K562 (cell line): ENCODE data around the gene FCRL3. TPM values are rescaled to one million over a fixed set of nuclear protein-coding genes. Genes with fewer than 3 reads are reported as not detected.

Experiments
- ATAC-seq: fragments of 200-7000 bp; cut with Tn5 transposase; 3 replicates; pipeline ENCODE4 v1.9.1; 2020; ENCODE audit warnings: moderate library complexity
- BruUV-seq: library from RNA; stranded (reverse); fragments of 400-500 nt; replicated peaks from 2 replicates; lab custom pipeline; 2021; lab: Mats Ljungman, UMichigan
- CTCF ChIA-PET: fragments of 300-600 bp; formaldehyde crosslinking; extraction: SDS; loops from one replicate; lab custom pipeline; 2021; ENCODE audit warnings: low intra/inter-chr PET ratio; lab: Yijun Ruan, JAX
- POLR2A ChIA-PET: fragments of 300-600, 350-650 bp; sonication (Branson Sonifier 250); formaldehyde crosslinking; extraction: SDS; loops from one replicate; lab custom pipeline; 2021; ENCODE audit warnings: antibody characterized with exemption, inconsistent platforms; lab: Yijun Ruan, JAX
- DNase-seq, 4 experiments: peaks; one replicate each; pipeline versions ENCODE4 v3.0.0 to v3.0.0-alpha.2; 2011 to 2018; ENCODE audit warnings: low spot score in 3 of 4, mixed read lengths in 3 of 4; ENCODE audit errors: extremely low read depth in 1 of 4
- FAIRE-seq: peaks from 2 replicates; lab custom pipeline; 2011; peaks lifted over from hg19 to GRCh38; lab: Jason Lieb, UNC
- H2AFZ ChIP-seq: 2 replicates; pipeline ENCODE4 v1.6.0; 2011; ENCODE audit warnings: low read depth, low read length, control low read depth, inconsistent platforms
- H3K27ac ChIP-seq: fragments of 200-600 bp; 3 replicates; pipeline ENCODE4 v1.8.0; 2011; ENCODE audit warnings: low read depth, mild to moderate bottlenecking, control low read depth, inconsistent platforms, low read length, moderate library complexity, mixed read lengths; ENCODE audit errors: extremely low read depth
- H3K27me3 ChIP-seq, 2 experiments: fragments of 300-600 bp in 1 of 2; 2 replicates in 1 of 2; 3 replicates in 1 of 2; pipeline versions ENCODE4 v1.6.0 to v1.8.0; 2011; ENCODE audit warnings: inconsistent platforms in 2 of 2, low read length in 2 of 2, mild to moderate bottlenecking in 1 of 2, mixed read lengths in 1 of 2, moderate library complexity in 1 of 2; ENCODE audit not compliant: control insufficient read depth in 2 of 2, insufficient read depth in 2 of 2
- H3K36me3 ChIP-seq: fragments of 300-600 bp; 3 replicates; pipeline ENCODE4 v1.8.0; 2011; ENCODE audit warnings: mild to moderate bottlenecking, low read length, inconsistent platforms; ENCODE audit not compliant: control insufficient read depth, insufficient read depth
- H3K4me1 ChIP-seq, 2 experiments: fragments of 200-600 bp in 1 of 2; replicated peaks in 1 of 2; 2 replicates in 1 of 2; 3 replicates in 1 of 2; pipeline versions ENCODE4 v1.5.1 to v1.8.0; 2011; ENCODE audit warnings: inconsistent platforms in 2 of 2, low read length in 2 of 2, mild to moderate bottlenecking in 1 of 2, mixed read lengths in 1 of 2, moderate library complexity in 1 of 2; ENCODE audit not compliant: control insufficient read depth in 2 of 2, insufficient read depth in 2 of 2
- H3K4me2 ChIP-seq: 2 replicates; pipeline ENCODE4 v1.6.1; 2011; ENCODE audit warnings: low read length, control low read depth, inconsistent platforms, mixed read lengths; ENCODE audit not compliant: insufficient read depth
- H3K4me3 ChIP-seq: fragments of 200-600 bp; sonication (generic), shearing (Covaris generic); 2 replicates; pipeline ENCODE4 v1.5.1; 2016; ENCODE audit warnings: control low read depth, inconsistent platforms
- H3K79me2 ChIP-seq: fragments of 200-600 bp; 3 replicates; pipeline ENCODE4 v1.8.0; 2011; ENCODE audit warnings: low read length, inconsistent platforms; ENCODE audit not compliant: control insufficient read depth, insufficient read depth
- H3K9ac ChIP-seq, 2 experiments: 2 replicates each; pipeline versions ENCODE4 v1.6.0 to v1.6.1; 2011; ENCODE audit warnings: low read depth in 2 of 2, low read length in 2 of 2, control low read depth in 1 of 2, inconsistent platforms in 1 of 2, mild to moderate bottlenecking in 1 of 2, mixed read lengths in 1 of 2; ENCODE audit not compliant: insufficient read depth in 1 of 2
- H3K9me1 ChIP-seq: one replicate; pipeline ENCODE4 v1.6.0; 2011; ENCODE audit warnings: inconsistent platforms, mild to moderate bottlenecking, low read length, moderate library complexity; ENCODE audit not compliant: control insufficient read depth, insufficient read depth
- H3K9me3 ChIP-seq: replicated peaks from 2 replicates; pipeline ENCODE4 v1.5.1; 2011; ENCODE audit warnings: low read depth, low read length, inconsistent platforms; ENCODE audit not compliant: control insufficient read depth, insufficient read depth
- H4K20me1 ChIP-seq: replicated peaks from 2 replicates; pipeline ENCODE4 v1.6.1; 2011; ENCODE audit warnings: low read length, inconsistent platforms, mixed read lengths; ENCODE audit not compliant: control insufficient read depth, insufficient read depth
- BACH1 ChIP-seq: fragments of 200-800 bp; sonication (Bioruptor generic); IDR thresholded peaks from 2 replicates; pipeline ENCODE4 v1.6.1; 2016; ENCODE audit warnings: missing genetic modification characterization, missing compliant biosample characterization
- CBX3 ChIP-seq, 2 experiments: IDR thresholded peaks; 1 replicate in 1 of 2; 2 replicates in 1 of 2; pipeline ENCODE4 v1.6.1; 2012; ENCODE audit warnings: inconsistent platforms in 2 of 2, low read length in 2 of 2, borderline replicate concordance in 1 of 2, control low read depth in 1 of 2
- CBX5 ChIP-seq: IDR thresholded peaks from 2 replicates; pipeline ENCODE4 v1.6.1; 2014; ENCODE audit warnings: low read depth, borderline replicate concordance
- HNRNPK ChIP-seq: fragments of 200-400 bp; formaldehyde crosslinking; IDR thresholded peaks from one replicate; pipeline ENCODE4 v1.6.1; 2018; ENCODE audit warnings: mild to moderate bottlenecking, low read depth, low read length; ENCODE audit not compliant: poor library complexity, severe bottlenecking
- IRF2 ChIP-seq: sonication (generic); formaldehyde crosslinking; IDR thresholded peaks from 2 replicates; pipeline ENCODE4 v1.8.1; 2022; ENCODE audit warnings: mild to moderate bottlenecking, missing genetic modification reagents
- MCM3 ChIP-seq: fragments of 450-650 bp; IDR thresholded peaks from 2 replicates; pipeline ENCODE4 v1.6.1; 2016
- POLR2AphosphoS5 ChIP-seq: IDR thresholded peaks from 2 replicates; pipeline ENCODE4 v1.6.1; 2011; ENCODE audit warnings: mild to moderate bottlenecking, low read depth, low read length, moderate library complexity; ENCODE audit not compliant: control insufficient read depth, insufficient read depth
- SIN3A ChIP-seq, 2 experiments: fragments of 150-350 bp in 1 of 2; IDR thresholded peaks; 2 replicates each; pipeline ENCODE4 v1.6.1; 2011 to 2016; ENCODE audit warnings: borderline replicate concordance in 2 of 2, low read depth in 2 of 2, low read length in 2 of 2, mild to moderate bottlenecking in 2 of 2, moderate library complexity in 2 of 2; ENCODE audit not compliant: control insufficient read depth in 1 of 2
- SIRT6 ChIP-seq: IDR thresholded peaks from one replicate; pipeline ENCODE4 v1.6.1; 2012; ENCODE audit warnings: low read depth, mild to moderate bottlenecking, control low read depth, inconsistent platforms, low read length, moderate library complexity
- SMARCA5 ChIP-seq: fragments of 450-650 bp; IDR thresholded peaks from 2 replicates; pipeline ENCODE4 v1.6.1; 2016
- TAL1 ChIP-seq: fragments of 450-650 bp; IDR thresholded peaks from 2 replicates; pipeline ENCODE4 v1.6.1; 2016; ENCODE audit warnings: mild to moderate bottlenecking
- UBTF ChIP-seq, 2 experiments: IDR thresholded peaks; 2 replicates each; pipeline ENCODE4 v1.6.1; 2012; ENCODE audit warnings: improper control_type of control experiment in 2 of 2, low read depth in 2 of 2, low read length in 2 of 2, borderline replicate concordance in 1 of 2
- ZNF263 ChIP-seq: sonication (generic); formaldehyde crosslinking; IDR thresholded peaks from 2 replicates; pipeline ENCODE4 v1.8.0; 2022; ENCODE audit warnings: mild to moderate bottlenecking, missing genetic modification reagents, borderline replicate concordance
- ZNF384 ChIP-seq: IDR thresholded peaks from 2 replicates; pipeline ENCODE4 v1.6.1; 2012; ENCODE audit warnings: low read depth, low read length, improper control_type of control experiment
- ZNF586 ChIP-seq: fragments of 450-650 bp; formaldehyde crosslinking; conservative IDR thresholded peaks from 2 replicates; pipeline ENCODE4 v1.4.0; 2020; ENCODE audit warnings: mild to moderate bottlenecking, moderate library complexity
- ZZZ3 ChIP-seq: fragments of 450-650 bp; IDR thresholded peaks from 2 replicates; pipeline ENCODE4 v1.6.1; 2016; ENCODE audit warnings: antibody characterized with exemption, mild to moderate bottlenecking, moderate library complexity
- WGBS: fragments of 100-300 bp; shearing (Covaris generic); methylation state at CpG from one replicate; pipeline ENCODE4 v1.1.6; 2016; ENCODE audit warnings: low coverage, mixed read lengths; ENCODE audit not compliant: insufficient coverage; ENCODE audit errors: missing lambda C conversion rate; 5-methylcytosine and 5-hydroxymethylcytosine counted together
- in situ Hi-C: fragments of 300-500 bp; cut with MboI; formaldehyde crosslinking; loops from 4 replicates; pipeline ENCODE4 v1.15.0; 2018; ENCODE audit warnings: inconsistent platforms, mixed read lengths
- intact Hi-C: fragments of 100-400 bp; cut with micrococcal nuclease; formaldehyde crosslinking; loops from 2 replicates; pipeline ENCODE4 v1.14.2; 2022
- polyA plus RNA-seq, 8 experiments: library from polyadenylated mRNA; depleted of rRNA in 4 of 8; stranded (reverse) in 5 of 8; unstranded in 3 of 8; fragments of >200 nt; fragmentation: Nextera tagmentation in 2 of 8; fragmentation: Illumina TruSeq in 1 of 8; extraction: Ambion mirVana in 2 of 8; extraction: Trizol in 1 of 8; gene quantifications; 2 replicates each; pipeline versions ENCODE4 v1.2.1 to v1.2.3, GENCODE V29; 2011 to 2014; ENCODE audit warnings: inconsistent platforms in 1 of 8, missing spikeins in 1 of 8
- total RNA-seq, 7 experiments: library from RNA; depleted of rRNA in 6 of 7; stranded (reverse); fragments of >200 nt in 6 of 7; fragmentation: Illumina TruSeq in 2 of 7; extraction: Trizol in 2 of 7; gene quantifications; 2 replicates each; pipeline versions ENCODE4 v1.2.1 to v1.2.3, GENCODE V29; 2011 to 2021; ENCODE audit warnings: low replicate concordance in 1 of 7

The FCRL3 gene
- total and polyA plus RNA-seq, 9 of the 15 experiments (the other 6 are each of a cell fraction or from before 2014, with no cell fraction given), result not detected

DNA sequence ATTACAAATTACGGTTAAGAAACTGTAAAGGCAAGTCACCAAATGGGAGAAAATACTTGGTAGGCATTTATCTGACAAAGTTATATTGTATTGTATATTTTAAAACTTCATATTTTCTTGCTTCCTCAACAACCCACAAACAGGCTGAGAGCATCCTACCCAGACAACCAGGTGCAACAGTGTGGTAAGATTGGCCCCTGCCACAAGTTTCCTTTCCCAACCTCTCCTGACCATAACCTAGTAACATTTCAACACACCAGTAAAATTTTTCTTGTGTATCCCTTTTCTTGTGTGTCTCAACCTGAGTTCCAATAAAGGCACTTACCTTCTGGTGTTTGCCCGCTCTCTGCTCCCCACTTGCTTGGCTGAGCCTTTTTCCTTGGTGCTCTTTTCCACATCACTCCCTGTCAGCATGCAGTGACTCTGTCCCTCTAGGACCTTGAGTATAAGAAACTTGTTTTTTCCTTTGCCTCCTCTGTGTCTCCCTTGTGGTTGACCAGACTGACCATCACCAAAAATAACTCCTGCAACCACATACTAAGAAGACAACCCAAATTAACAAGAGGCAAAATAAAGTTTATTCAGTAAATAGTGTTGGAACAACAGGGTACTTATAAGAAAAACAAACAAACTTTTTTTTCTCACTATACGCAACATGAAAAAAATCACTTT is 40.9 kb downstream of the FCRL3 start:
- Histone ChIP-seq H3K4me2 (no peak overlapping the region), H3K27me3 (no peaks in the 10 kb centered on the region), H2AFZ (no peak overlapping the region), H4K20me1 (no peaks in the 10 kb centered on the region), H3K9ac (no peak overlapping the region), H3K4me1 (no peaks in the 10 kb centered on the region), H3K9me1 (no peaks in the 10 kb centered on the region), H3K36me3 (no peaks in the 10 kb centered on the region), H3K4me3 (no peak overlapping the region), H3K9me3 (no peaks in the 10 kb centered on the region), H3K27ac (no peak overlapping the region), H3K79me2 (no peaks in the 10 kb centered on the region)
- TF ChIP-seq ZNF586 (CRISPR knock-in tag) (no peak), ZZZ3 (no peak), POLR2AphosphoS5 (no peak), TAL1 (no peak), CBX5 (no peak), UBTF (IDR thresholded peaks at IDR 0.05; ENCODE audit: borderline replicate concordance in 1 of 2, low read depth in 2 of 2, low read length in 2 of 2) (no peak), SMARCA5 (no peak), BACH1 (tag) (no peak), ZNF384 (no peak), MCM3 (no peak), IRF2 (CRISPR knock-in tag) (no peak), SIRT6 (no peak), CBX3 (IDR thresholded peaks at IDR 0.05; ENCODE audit: borderline replicate concordance in 1 of 2, low read length in 2 of 2) (no peak), ZNF263 (CRISPR knock-in tag) (no peak), SIN3A (IDR thresholded peaks at IDR 0.05; ENCODE audit: borderline replicate concordance in 2 of 2, control insufficient read depth in 1 of 2, low read depth in 2 of 2, low read length in 2 of 2) (no peak), HNRNPK (no peak)
- 8% methylated on average over 3 of the region's 3 CpGs for WGBS
- DNase-seq (no peak), ATAC-seq (no peak), FAIRE-seq (no peak)
- ChIA-PET POLR2A (no interaction called here), CTCF (no interaction called here)
- no TSS peak for BruUV-seq
- in situ Hi-C loops (no loop called here), intact Hi-C loops (no loop called here)
